ENCODE data around the gene EXOC6. TPM values are rescaled to one million over a fixed set of nuclear protein-coding genes. Genes with fewer than 3 reads are reported as not detected.
A peak's percentile ranks its signal among the peaks of the same experiment; 100 is the strongest.

Gene EXOC6
- total and polyA plus RNA-seq, 2 of the 13 experiments (the other 11 are each of a cell fraction or from before 2014, with no cell fraction given): 22.2 to 29.2 TPM

GRCh38 chr10:93081834-93082233 is 233.5 kb downstream of the EXOC6 start:
- ChIA-PET POLR2A (no interaction called here), CTCF (ENCODE audit: low intra/inter-chr PET ratio, low total read pairs) (interaction anchor here (3.5 kb wide), 1 partner anchor 207 kb away, joined by 20 read pairs; no protein-coding TSS in a partner anchor)
- Histone ChIP-seq H3K27me3 (ENCODE audit: control insufficient read depth in 1 of 2, insufficient read depth in 2 of 2, low read length in 2 of 2) (peaks cover 0 to 5% of the 10 kb centered on the region in 2 experiments; a peak in 1 of 5 replicates), H3K27ac (ENCODE audit: extremely low read length, insufficient read depth, low read length) (no peak overlapping the region), H2AFZ (ENCODE audit: low read length) (no peak overlapping the region), H3K9ac (ENCODE audit: insufficient read depth, low read depth, low read length) (no peak overlapping the region), H3K79me2 (ENCODE audit: insufficient read depth, low read length) (no peaks in the 10 kb centered on the region), H4K20me1 (ENCODE audit: insufficient read depth, low read length) (no peaks in the 10 kb centered on the region), H3K4me3 (replicated peaks in 1 of 3; ENCODE audit: insufficient read depth in 1 of 3, low read depth in 2 of 3, low read length in 3 of 3) (no peak overlapping the region), H3K9me3 (ENCODE audit: low read length) (no peaks in the 10 kb centered on the region), H3K4me2 (ENCODE audit: low read depth, low read length) (peak overlapping the region; percentile 55), H3K4me1 (ENCODE audit: insufficient read depth, low read length) (peaks cover 41% of the 10 kb centered on the region), H3K36me3 (replicated peaks in 1 of 2; ENCODE audit: control insufficient read depth in 1 of 2, insufficient read depth in 2 of 2, low read length in 2 of 2) (no peaks in the 10 kb centered on the region)
- FAIRE-seq: no peak
- intact Hi-C loops (cut with micrococcal nuclease; ENCODE audit: unreplicated experiment) (no loop called here), in situ Hi-C loops (cut with HindIII; ENCODE audit: extremely low pct_ligation_motif_present, low pct_unique_long_range_greater_than_20kb) (loop anchor here (5.0 kb wide), 1 partner anchor 270 kb away; no protein-coding TSS in a partner anchor)
- ATAC-seq: peak; percentile 28
- peak; percentile 46 for DNase-seq (ENCODE audit: low spot score)
- TF ChIP-seq, protein P1, sequence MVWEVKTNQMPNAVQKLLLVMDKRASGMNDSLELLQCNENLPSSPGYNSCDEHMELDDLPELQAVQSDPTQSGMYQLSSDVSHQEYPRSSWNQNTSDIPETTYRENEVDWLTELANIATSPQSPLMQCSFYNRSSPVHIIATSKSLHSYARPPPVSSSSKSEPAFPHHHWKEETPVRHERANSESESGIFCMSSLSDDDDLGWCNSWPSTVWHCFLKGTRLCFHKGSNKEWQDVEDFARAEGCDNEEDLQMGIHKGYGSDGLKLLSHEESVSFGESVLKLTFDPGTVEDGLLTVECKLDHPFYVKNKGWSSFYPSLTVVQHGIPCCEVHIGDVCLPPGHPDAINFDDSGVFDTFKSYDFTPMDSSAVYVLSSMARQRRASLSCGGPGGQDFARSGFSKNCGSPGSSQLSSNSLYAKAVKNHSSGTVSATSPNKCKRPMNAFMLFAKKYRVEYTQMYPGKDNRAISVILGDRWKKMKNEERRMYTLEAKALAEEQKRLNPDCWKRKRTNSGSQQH (CRISPR knock-in tag; IDR thresholded peaks at IDR 0.05; ENCODE audit: low read depth): no peak
- no peak for TF ChIP-seq NFE2L1 (CRISPR knock-in tag; IDR thresholded peaks at IDR 0.05; ENCODE audit: borderline replicate concordance)
- peak; percentile 14; the same call in 1 of the 2 replicates for TF ChIP-seq ZNF644 (CRISPR knock-in tag; IDR thresholded peaks at IDR 0.05; ENCODE audit: low read depth)
- BruUV-seq (replicated peaks): no TSS peak
- 11% methylated on average over 10 of the region's 10 CpGs for WGBS (ENCODE audit: low lambda C conversion rate)

GRCh38 chr10:93083743-93084539 is 235.6 kb downstream of the EXOC6 start:
- H3K9me3 ChIP-seq (ENCODE audit: low read length): no peaks in the 10 kb centered on the region
- CTCF ChIA-PET (ENCODE audit: low intra/inter-chr PET ratio, low total read pairs): no interaction called here
- peaks cover 0 to 5% of the 10 kb centered on the region in 2 experiments; a peak in 1 of 5 replicates for H3K27me3 ChIP-seq (ENCODE audit: control insufficient read depth in 1 of 2, insufficient read depth in 2 of 2, low read length in 2 of 2)
- H3K4me3 ChIP-seq (replicated peaks in 1 of 3; ENCODE audit: insufficient read depth in 1 of 3, low read depth in 2 of 3, low read length in 3 of 3): no peak overlapping the region
- H3K79me2 ChIP-seq (ENCODE audit: insufficient read depth, low read length): no peaks in the 10 kb centered on the region
- no TSS peak for BruUV-seq (replicated peaks)
- 68% methylated on average over 7 of the region's 7 CpGs for WGBS (ENCODE audit: low lambda C conversion rate)
- intact Hi-C loops (cut with micrococcal nuclease; ENCODE audit: unreplicated experiment) (no loop called here), in situ Hi-C loops (cut with HindIII; ENCODE audit: extremely low pct_ligation_motif_present, low pct_unique_long_range_greater_than_20kb) (loop anchor here (5.0 kb wide), 1 partner anchor 268 kb away; no protein-coding TSS in a partner anchor)
- DNase-seq (ENCODE audit: low spot score) (no peak), ATAC-seq (no peak), FAIRE-seq (no peak)
- no peaks in the 10 kb centered on the region for H3K36me3 ChIP-seq (replicated peaks in 1 of 2; ENCODE audit: control insufficient read depth in 1 of 2, insufficient read depth in 2 of 2, low read length in 2 of 2)
- peaks cover 34% of the 10 kb centered on the region for H3K4me1 ChIP-seq (ENCODE audit: insufficient read depth, low read length)
- H3K4me2 ChIP-seq (ENCODE audit: low read depth, low read length): no peak overlapping the region
- no peak overlapping the region for H3K9ac ChIP-seq (ENCODE audit: insufficient read depth, low read depth, low read length)
- no peaks in the 10 kb centered on the region for H4K20me1 ChIP-seq (ENCODE audit: insufficient read depth, low read length)
- H2AFZ ChIP-seq (ENCODE audit: low read length): no peak overlapping the region
- no peak overlapping the region for H3K27ac ChIP-seq (ENCODE audit: extremely low read length, insufficient read depth, low read length)
- POLR2A ChIA-PET: no interaction called here
- TF ChIP-seq ZNF780A (CRISPR knock-in tag; IDR thresholded peaks at IDR 0.05): no peak
- TF ChIP-seq ZNF580 (CRISPR knock-in tag; IDR thresholded peaks at IDR 0.05; ENCODE audit: borderline replicate concordance, low read depth): no peak
- TF ChIP-seq CBX5 (CRISPR knock-in tag; IDR thresholded peaks at IDR 0.05; ENCODE audit: borderline replicate concordance): no peak
- TF ChIP-seq ZNF749 (CRISPR knock-in tag; IDR thresholded peaks at IDR 0.05; ENCODE audit: borderline replicate concordance): no peak
- TF ChIP-seq ZNF101 (CRISPR knock-in tag; IDR thresholded peaks at IDR 0.05; ENCODE audit: borderline replicate concordance, low read depth): no peak
